HS-5 (cell line): ENCODE data around the gene CCT4.
"Not testable (repeated sequence)": the region's sequence is repeated elsewhere in the genome, so short reads cannot be mapped to it uniquely, and the experiment has no call there.

ENCODE experiments used
- DNase-seq: peaks from one replicate; pipeline ENCODE4 v3.0.0-alpha.2; 2012; ENCODE audit warnings: low read depth

CCT4 gene, protein sequence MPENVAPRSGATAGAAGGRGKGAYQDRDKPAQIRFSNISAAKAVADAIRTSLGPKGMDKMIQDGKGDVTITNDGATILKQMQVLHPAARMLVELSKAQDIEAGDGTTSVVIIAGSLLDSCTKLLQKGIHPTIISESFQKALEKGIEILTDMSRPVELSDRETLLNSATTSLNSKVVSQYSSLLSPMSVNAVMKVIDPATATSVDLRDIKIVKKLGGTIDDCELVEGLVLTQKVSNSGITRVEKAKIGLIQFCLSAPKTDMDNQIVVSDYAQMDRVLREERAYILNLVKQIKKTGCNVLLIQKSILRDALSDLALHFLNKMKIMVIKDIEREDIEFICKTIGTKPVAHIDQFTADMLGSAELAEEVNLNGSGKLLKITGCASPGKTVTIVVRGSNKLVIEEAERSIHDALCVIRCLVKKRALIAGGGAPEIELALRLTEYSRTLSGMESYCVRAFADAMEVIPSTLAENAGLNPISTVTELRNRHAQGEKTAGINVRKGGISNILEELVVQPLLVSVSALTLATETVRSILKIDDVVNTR

DNA sequence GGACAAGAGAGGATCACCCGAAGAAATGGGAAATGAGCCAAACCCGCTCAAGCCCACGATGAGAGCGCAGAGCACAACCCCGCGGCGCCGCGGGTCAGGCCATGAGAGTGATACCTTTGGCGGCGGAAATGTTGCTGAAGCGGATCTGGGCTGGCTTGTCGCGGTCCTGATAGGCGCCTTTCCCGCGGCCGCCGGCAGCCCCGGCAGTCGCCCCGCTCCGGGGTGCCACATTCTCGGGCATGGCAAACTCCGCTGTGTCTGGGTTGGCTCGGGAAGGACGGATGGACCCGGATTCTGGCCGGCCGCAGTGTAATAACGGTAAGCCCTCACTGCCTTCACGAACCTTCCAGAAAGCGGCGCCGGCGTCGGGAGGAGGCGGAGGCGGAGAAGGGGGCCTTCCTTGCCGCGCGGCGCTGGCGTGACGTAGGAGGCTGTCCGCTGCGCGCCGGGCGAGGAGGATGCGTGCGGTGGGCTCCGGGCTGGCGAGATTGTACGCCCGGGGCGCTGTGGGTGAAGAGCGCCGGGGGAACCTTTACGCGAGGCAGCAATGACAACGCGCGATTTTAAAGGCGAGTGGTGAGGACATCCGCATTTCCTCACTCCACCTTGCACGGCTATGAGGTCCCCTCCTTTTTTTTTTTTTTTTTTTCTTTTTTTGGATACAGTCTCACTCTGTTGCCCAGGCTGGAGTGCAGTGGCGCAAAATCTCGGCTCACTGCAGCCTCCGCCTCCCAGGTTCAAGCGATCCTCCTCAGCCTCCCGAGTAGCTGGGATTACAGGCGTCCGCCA lies at the start of gene CCT4:
Gene CCT4 (minus strand): TSS at position 390 of the 789 bp plus-strand sequence. CDS start 149 bp downstream, at position 241.
- peak; percentile 60 for DNase-seq

GRCh38 chr2:61937886-61938285 lies 49.4 kb upstream of the CCT4 start:
- no peak for DNase-seq

- no peak for DNase-seq
Observed at GRCh38 chr2:61937098-61937497, 48.6 kb upstream of the CCT4 start.

DNA sequence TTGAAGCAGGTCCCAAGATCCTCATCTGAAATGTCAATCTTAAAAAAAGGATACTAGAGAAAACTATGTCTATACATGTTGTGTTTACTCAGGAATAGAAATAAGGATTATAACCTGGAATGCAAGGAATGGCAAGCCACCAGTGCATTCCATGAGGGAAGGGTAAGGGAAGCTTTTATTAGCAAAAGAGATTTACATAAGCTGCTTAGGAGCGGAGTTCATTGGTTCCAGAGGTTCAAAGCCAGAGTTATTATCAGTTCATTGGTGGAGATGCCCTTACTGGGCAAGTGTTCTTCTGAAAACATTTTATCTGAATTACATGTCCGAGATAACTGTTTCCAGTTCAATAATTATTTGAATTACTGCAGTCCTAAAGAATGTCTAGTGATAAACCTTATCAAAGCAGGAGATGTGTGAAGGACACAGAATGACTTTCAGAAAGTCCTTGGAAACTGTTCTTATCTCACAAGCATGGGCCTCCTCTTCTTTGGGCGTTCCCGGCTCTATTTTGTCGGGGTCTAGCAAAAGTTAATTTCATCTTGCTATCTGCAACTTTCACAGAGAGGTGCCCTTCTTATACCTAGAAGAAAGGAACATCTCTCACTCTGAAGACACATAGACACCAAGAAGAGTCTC lies 40.5 kb upstream of the CCT4 start:
- DNase-seq: no peak

GRCh38 chr2:61926531-61927477 lies 38.3 kb upstream of the CCT4 start:
- DNase-seq: no peak

DNA sequence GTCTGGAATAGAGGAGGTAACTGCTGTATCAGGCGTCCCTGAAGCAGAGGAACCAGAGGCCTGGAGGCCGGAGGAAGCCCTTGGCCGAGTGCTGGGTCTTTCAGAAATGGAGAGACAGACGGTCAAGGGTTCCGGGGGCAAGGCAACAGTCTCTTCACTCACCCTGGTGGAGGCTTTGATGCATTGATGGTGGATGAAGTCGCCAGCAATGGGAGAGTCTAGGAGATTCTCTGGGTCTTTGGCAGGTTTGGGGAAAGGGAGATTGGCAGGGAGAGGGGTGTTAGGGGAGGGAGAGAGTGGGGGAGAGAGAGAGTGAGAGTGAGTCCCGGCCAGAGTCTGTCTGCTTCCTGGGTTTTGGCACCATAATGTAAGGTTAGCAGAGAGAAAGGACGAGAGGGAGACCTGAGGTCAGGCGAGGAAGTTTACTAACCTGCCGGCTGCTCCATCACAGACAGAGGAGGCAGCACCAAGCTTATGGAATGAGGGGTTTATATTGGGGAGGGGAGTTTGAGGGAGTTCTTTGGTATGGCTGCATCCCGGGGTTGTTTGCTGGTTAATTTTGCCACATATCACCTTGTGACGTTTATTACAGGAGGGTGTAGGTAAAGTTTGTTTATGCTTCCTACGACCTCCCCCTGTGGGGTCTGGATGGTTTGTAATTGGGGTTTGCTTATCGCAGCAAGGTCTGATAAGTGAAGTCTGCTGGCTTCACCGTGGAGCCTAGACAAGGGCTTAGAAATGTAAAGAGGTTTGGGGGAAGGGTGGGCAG lies 36.6 kb upstream of the CCT4 start:
- no peak for DNase-seq

- DNase-seq: no peak
Observed at GRCh38 chr2:61922714-61923113, 34.3 kb upstream of the CCT4 start.

- no peak for DNase-seq
Observed at GRCh38 chr2:61920548-61920947, 32.1 kb upstream of the CCT4 start.

GRCh38 chr2:61914794-61915193 lies 26.3 kb upstream of the CCT4 start:
- DNase-seq: not testable (repeated sequence)

- DNase-seq: no peak
Observed at GRCh38 chr2:61911510-61911909, 23.1 kb upstream of the CCT4 start.

DNA sequence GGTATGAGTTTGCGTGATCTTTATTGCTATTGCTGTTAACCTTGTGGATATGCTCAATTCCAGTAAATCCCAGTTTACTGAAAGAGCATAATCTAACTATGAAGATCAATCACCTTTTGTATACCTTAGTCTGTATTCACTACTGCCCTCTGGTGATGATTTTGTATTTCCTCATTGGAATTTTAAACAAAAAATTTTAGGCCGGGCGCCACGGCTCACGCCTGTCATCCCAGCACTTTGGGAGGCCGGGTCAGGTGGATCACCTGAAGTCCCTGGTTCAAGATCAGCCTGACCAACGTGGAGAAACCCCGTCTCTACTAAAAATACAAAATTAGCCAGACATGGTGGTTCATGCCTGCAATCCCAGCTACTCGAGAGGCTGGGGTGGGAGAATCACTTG lies 22.1 kb upstream of the CCT4 start:
- DNase-seq: no peak

- no peak for DNase-seq
Observed at GRCh38 chr2:61909116-61909515, 20.7 kb upstream of the CCT4 start.

DNA sequence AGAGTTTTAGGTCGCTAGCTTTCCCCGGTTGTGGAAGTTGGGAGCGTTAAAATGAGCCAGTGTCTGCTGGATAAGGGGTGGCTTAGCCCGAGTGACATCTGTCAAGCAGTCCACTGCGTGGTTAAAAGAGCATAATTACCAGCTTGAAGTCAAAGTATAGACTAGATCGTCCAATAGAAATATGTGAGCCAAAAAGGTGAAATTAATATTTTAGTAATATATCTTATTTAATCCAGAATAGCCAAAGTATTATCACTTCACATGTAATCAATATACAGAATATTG lies 17.7 kb upstream of the CCT4 start:
- DNase-seq: no peak

DNA sequence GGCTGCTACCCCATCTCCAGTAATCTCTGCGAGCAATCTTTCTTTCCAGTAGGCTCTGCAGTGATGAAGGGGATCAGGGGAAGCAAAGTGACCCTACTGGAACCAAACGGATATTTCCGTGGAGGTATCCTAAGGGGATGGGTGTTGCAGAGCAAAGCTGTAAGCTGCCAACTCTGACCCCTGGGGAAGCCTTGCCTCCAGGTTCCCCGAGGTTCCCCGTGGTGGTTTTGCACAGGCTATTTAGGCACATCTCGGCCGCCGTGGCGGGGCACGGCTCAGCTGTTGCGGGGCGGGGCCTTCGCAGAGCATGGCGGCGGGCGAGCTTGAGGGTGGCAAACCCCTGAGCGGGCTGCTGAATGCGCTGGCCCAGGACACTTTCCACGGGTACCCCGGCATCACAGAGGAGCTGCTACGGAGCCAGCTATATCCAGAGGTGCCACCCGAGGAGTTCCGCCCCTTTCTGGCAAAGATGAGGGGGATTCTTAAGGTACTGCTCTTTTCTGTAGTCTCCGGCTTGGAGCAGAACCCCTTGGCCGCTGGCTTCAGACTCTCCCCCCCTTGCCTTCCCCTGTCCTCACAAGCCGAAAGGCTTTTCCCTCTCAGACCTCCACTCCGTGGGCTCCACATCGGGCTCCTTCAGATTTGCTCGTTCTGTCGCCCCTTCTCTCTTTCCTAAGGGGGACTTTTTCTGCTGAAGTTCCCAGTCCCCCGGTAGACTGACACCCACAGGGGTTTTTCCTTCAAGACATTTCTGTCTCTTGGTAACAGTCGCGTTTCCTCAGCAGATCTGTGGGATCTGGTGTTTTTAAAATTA lies 17.1 kb upstream of the CCT4 start, which contains the start of gene COMMD1:
Gene COMMD1 (plus strand): TSS at position 303 of the 814 bp plus-strand sequence. CDS start 5 bp downstream, at position 308.
- no peak for DNase-seq

DNA sequence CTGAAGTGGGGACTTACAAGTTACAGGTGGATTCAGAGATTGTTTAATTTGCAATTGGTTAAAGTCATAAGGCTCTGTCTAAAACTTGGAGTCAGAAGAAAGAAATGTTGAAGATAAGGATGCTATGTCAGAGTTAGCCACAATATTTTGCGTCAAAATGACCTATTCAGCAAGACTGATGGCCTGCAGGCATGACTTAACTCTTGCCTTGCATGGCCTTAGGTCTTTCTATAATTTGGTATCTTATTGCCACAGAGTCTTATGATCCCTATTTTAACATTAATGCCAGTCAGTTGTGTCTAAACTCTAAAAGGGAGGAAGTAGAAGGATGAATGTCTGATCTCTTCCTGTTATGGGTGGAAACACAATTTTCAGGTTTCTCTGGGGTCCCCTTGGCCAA lies 11.8 kb upstream of the CCT4 start:
- no peak for DNase-seq

DNA sequence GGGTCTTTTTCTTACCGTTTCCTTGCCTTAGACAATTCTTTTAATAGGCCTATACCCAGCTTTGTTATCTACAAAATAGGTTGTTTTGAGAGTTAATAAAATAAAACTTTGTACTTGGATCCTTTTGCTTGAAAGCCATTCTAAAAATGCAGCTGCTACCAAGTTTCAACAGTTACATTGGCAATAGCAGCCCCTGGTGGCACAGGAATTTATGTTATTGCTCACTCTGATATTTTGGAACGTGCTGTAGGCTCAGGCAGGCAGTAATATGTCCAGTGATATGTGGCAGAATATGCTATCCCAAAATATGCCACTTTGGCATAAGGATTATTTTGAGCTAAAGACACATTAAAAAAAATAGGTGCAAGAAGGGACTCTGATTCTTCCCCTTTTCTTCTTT lies 10.4 kb upstream of the CCT4 start:
- no peak for DNase-seq

DNA sequence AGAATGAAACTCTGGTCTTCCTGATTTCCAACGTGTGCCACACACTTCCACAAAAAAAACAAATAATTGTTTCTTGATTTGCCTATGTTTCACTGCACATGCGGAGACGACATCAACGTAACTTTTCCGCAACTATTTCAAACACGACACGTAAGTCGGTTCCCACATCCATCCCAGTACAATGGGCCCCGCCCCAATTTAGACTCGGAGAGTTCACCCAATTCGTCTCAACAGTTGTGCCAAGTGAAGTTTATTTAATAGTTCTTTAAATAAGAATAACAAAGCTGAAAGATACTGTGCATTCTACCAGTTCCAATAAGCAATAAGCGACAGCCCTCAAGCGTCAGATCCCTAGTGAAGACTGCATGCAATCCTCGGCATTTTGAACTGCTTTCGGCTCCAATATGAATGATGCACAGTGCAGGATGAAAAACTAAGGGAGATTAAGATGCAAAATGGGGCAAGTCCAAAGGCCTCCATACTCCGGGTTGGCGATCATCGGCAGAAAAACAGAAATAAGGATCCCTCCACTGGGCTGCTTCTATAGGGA lies 664 bp downstream of the CCT4 start:
- peak; percentile 20 for DNase-seq

GRCh38 chr2:61885896-61886603 lies 2.4 kb downstream of the CCT4 start:
- DNase-seq: no peak

GRCh38 chr2:61882850-61883249 lies 5.6 kb downstream of the CCT4 start:
- DNase-seq: no peak
